ENCODE results near the gene PLCXD1. TPM values are rescaled to one million over a fixed set of nuclear protein-coding genes. Genes with fewer than 3 reads are reported as not detected.
A peak's percentile ranks its signal among the peaks of the same experiment; 100 is the strongest.
"Not testable (repeated sequence)": the region's sequence is repeated elsewhere in the genome, so short reads cannot be mapped to it uniquely, and the experiment has no call there.

PLCXD1 gene
- total RNA-seq, 4 donors from 2014 or later: 3.7 to 7.9 (median 6.3) TPM

DNA sequence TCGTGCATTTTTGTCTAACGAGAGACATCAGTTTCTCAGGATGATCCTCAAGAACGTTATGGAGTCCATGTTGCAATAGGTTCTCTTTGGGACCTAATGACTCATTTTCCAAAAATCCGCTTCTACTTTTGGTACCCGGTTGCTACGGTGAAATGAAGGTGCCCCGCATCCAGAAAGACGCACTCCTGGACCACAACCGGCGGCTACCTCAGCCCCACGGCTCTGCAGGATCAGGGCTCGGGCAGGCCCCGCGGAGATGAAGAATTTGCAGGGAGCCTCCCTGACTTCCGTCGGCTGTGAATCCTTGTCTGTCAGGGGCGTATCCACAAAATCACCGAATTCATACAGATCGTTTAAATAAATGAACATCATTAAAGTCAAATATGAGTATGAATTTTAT lies 21.8 kb downstream of the PLCXD1 start:
- 92 to 97% methylated on average over 19 of the region's 19 CpGs for WGBS, 2 donors
- Histone ChIP-seq H3K4me3 (replicated peaks in 1 of 3) (no peak overlapping the region), H3K4me1 (no peaks in the 10 kb centered on the region), H3K36me3 (peaks cover 20 to 27% of the 10 kb centered on the region in 2 donors), H3K27ac (no peak overlapping the region), H3K9me3 (no peaks in the 10 kb centered on the region), H3K27me3 (no peaks in the 10 kb centered on the region)
- DNase-seq: no peak
- intact Hi-C loops (cut with DNase I): no loop called here
- no peak for TF ChIP-seq CTCF (IDR thresholded peaks at IDR 0.05)
- TF ChIP-seq POLR2A (IDR thresholded peaks at IDR 0.05): no peak

DNA sequence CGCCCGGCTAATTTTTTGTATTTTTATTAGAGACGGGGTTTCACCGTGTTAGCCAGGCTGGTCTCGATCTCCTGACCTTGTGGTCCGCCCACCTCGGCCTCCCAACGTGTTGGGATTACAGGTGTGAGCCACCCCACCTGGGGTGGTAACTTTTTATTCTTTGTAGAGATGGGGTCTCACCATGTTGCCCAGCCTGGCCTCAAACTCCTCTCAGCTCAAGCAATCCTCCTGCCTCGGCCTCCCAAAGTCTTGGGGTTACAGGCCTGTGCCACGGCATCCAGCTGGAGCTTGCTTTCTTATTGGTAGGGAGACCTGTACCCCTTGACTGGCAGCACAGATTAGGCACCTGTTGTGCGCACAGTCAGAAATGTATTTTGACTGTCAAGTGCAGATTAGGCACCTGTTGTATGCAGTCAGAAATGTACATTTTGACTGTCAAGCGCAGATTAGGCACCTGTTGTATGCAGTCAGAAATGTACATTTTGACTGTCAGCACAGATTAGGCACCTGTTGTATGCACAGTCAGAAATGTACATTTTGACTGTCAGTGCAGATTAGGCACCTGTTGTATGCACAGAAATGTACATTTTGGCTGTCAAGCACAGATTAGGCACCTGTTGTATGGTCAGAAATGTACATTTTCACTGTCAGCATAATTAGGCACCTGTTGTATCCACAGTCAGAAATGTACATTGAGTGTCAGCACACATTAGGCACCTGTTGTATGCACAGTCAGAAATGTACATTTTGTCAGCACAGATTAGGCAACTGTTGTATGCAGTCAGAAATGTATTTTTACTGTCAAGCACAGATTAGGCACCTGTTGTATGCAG lies 24.8 kb downstream of the PLCXD1 start:
- H3K9me3 ChIP-seq; H3K4me3 ChIP-seq (replicated peaks in 1 of 3); H3K27me3 ChIP-seq; H3K27ac ChIP-seq; H3K4me1 ChIP-seq; intact Hi-C loops (cut with DNase I): not testable (repeated sequence)
- peak in 1 of 2 donors; percentile 1 for DNase-seq
- WGBS, 2 donors: 90 to 96% methylated on average over 10 to 12 of the region's 12 CpGs
- H3K36me3 ChIP-seq: peaks cover 39 to 42% of the 10 kb centered on the region in 2 donors

GRCh38 chrX:306614-307251 lies 25.6 kb downstream of the PLCXD1 start:
- peaks cover 46 to 49% of the 10 kb centered on the region in 2 donors for H3K36me3 ChIP-seq
- H3K4me3 ChIP-seq (replicated peaks in 1 of 3); H3K27ac ChIP-seq; intact Hi-C loops (cut with DNase I); H3K27me3 ChIP-seq; H3K4me1 ChIP-seq; H3K9me3 ChIP-seq; DNase-seq: not testable (repeated sequence)
- WGBS, 2 donors: 96 to 97% methylated on average over 3 of the region's 3 CpGs

GRCh38 chrX:307261-308111 lies 26.3 kb downstream of the PLCXD1 start:
- intact Hi-C loops (cut with DNase I): no loop called here
- no peak for TF ChIP-seq CTCF (IDR thresholded peaks at IDR 0.05)
- H3K9me3 ChIP-seq: no peaks in the 10 kb centered on the region
- H3K27me3 ChIP-seq: no peaks in the 10 kb centered on the region
- no peak overlapping the region for H3K4me3 ChIP-seq (replicated peaks in 1 of 3)
- no peaks in the 10 kb centered on the region for H3K4me1 ChIP-seq
- 97 to 98% methylated on average over 24 to 39 of the region's 58 CpGs for WGBS, 2 donors
- no peak overlapping the region for H3K27ac ChIP-seq
- H3K36me3 ChIP-seq: peaks cover 53 to 57% of the 10 kb centered on the region in 2 donors
- peak in 1 of 2 donors; percentile 2 for DNase-seq

DNA sequence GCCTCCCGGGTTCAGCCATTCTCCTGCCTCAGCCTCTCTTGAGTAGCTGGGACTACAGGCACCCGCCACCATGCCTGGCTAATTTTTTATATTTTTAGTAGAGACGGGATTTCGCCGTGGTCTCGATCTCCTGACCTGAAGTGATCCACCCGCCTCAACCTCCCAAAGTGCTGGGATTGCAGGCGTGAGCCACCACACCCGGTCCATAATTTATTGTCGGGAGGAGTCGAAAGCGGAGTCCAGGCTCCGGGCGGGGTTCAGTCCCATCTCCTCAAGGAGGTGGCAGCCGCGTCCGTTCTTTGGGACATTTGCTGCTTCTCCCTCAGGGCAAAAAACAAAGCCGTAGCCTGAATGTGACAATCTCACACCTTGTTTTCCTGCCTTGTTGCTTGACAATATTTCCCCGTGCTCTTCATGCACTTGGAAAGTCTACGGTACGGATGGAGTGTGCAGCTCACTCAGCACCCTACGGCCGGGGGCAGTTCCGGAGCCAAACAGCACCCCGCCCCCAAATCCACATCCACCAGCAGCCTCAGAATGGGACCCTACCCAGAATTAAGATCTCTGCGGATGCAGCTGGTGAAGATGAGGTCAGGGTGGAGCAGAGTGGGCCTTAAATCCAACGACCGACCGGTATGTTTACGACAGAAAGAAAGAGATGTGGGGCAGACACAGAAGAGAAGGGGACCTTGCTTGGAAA lies 27.8 kb downstream of the PLCXD1 start:
- no peak for TF ChIP-seq POLR2A (IDR thresholded peaks at IDR 0.05)
- no peak for TF ChIP-seq CTCF (IDR thresholded peaks at IDR 0.05)
- Histone ChIP-seq H3K27ac (no peak overlapping the region), H3K36me3 (peaks cover 66 to 70% of the 10 kb centered on the region in 2 donors), H3K4me3 (replicated peaks in 1 of 3) (no peak overlapping the region), H3K27me3 (no peaks in the 10 kb centered on the region), H3K4me1 (no peaks in the 10 kb centered on the region), H3K9me3 (no peaks in the 10 kb centered on the region)
- intact Hi-C loops (cut with DNase I): no loop called here
- WGBS, 2 donors: 97% methylated on average over 29 to 30 of the region's 30 CpGs
- DNase-seq: no peak

Measured in thyroid gland (tissue), 4 donors.